SK-N-SH (cell line): ENCODE data around the gene NOP56. TPM values are rescaled to one million over a fixed set of nuclear protein-coding genes. Genes with fewer than 3 reads are reported as not detected.

Source experiments
- CTCF ChIA-PET: fragments of 300-600, 350-600 bp; formaldehyde crosslinking; extraction: SDS; loops from one replicate; lab custom pipeline; 2021; lab: Yijun Ruan, JAX
- POLR2A ChIA-PET: fragments of 350-600 bp; sonication (Branson Sonifier 250); formaldehyde crosslinking; extraction: SDS; loops from one replicate; lab custom pipeline; 2020; ENCODE audit warnings: antibody characterized with exemption, inconsistent platforms; lab: Yijun Ruan, JAX
- DNase-seq: peaks from one replicate; pipeline ENCODE4 v3.0.0; 2012
- H2AFZ ChIP-seq: fragments of 200-600 bp; sonication (generic); 2 replicates; pipeline ENCODE4 v1.8.1; 2016; ENCODE audit warnings: antibody characterized with exemption, mild to moderate bottlenecking, low read depth
- H3F3A ChIP-seq: fragments of 200-600 bp; sonication (generic); replicated peaks from 2 replicates; pipeline ENCODE3; 2016; ENCODE audit warnings: antibody characterized with exemption, mild to moderate bottlenecking; ENCODE audit not compliant: insufficient read depth
- H3K27ac ChIP-seq, 2 experiments: fragments of 200-500 bp in 1 of 2; fragments of 200-600 bp in 1 of 2; sonication (Bioruptor generic) in 1 of 2; sonication (generic), shearing (Covaris generic) in 1 of 2; 2 replicates each; pipeline versions ENCODE4 v1.5.1 to v1.6.1; 2014 to 2016; ENCODE audit warnings: low read depth in 2 of 2, inconsistent platforms in 1 of 2, low read length in 1 of 2, mild to moderate bottlenecking in 1 of 2, mixed read lengths in 1 of 2
- H3K27me3 ChIP-seq: fragments of 200-600 bp; sonication (generic), shearing (Covaris generic); 2 replicates; pipeline ENCODE4 v1.6.1; 2016; ENCODE audit warnings: mixed run types; ENCODE audit not compliant: insufficient read depth
- H3K36me3 ChIP-seq, 2 experiments: fragments of 200-500 bp in 1 of 2; fragments of 200-600 bp in 1 of 2; sonication (Bioruptor generic) in 1 of 2; sonication (generic) in 1 of 2; replicated peaks in 1 of 2; 2 replicates each; pipeline versions ENCODE3 to v1.5.1; 2014 to 2016; ENCODE audit warnings: low read length in 1 of 2, mild to moderate bottlenecking in 1 of 2; ENCODE audit not compliant: insufficient read depth in 2 of 2, control insufficient read depth in 1 of 2
- H3K4me1 ChIP-seq, 2 experiments: fragments of 200-500 bp in 1 of 2; fragments of 200-600 bp in 1 of 2; sonication (Bioruptor generic) in 1 of 2; sonication (generic), shearing (Covaris generic) in 1 of 2; 2 replicates each; pipeline versions ENCODE4 v1.5.1 to v1.6.1; 2014 to 2016; ENCODE audit warnings: low read depth in 1 of 2, low read length in 1 of 2, mixed run types in 1 of 2; ENCODE audit not compliant: insufficient read depth in 2 of 2, control insufficient read depth in 1 of 2
- H3K4me2 ChIP-seq: fragments of 200-600 bp; sonication (generic), shearing (Covaris generic); 2 replicates; pipeline ENCODE4 v1.6.1; 2017; ENCODE audit warnings: mixed run types
- H3K4me3 ChIP-seq, 2 experiments: fragments of 200-500 bp in 1 of 2; fragments of 200-600 bp in 1 of 2; sonication (Bioruptor generic) in 1 of 2; sonication (generic), shearing (Covaris generic) in 1 of 2; 2 replicates each; pipeline versions ENCODE4 v1.5.1 to v1.8.1; 2014 to 2016; ENCODE audit warnings: low read depth in 2 of 2, inconsistent platforms in 1 of 2, low read length in 1 of 2, mild to moderate bottlenecking in 1 of 2, mixed read lengths in 1 of 2, moderate library complexity in 1 of 2
- H3K79me2 ChIP-seq: fragments of 200-600 bp; sonication (generic); 2 replicates; pipeline ENCODE4 v1.8.1; 2017; ENCODE audit warnings: mild to moderate bottlenecking; ENCODE audit not compliant: insufficient read depth
- H3K9ac ChIP-seq: fragments of 200-600 bp; sonication (generic); 2 replicates; pipeline ENCODE4 v1.6.1; 2017; ENCODE audit warnings: mixed run types
- H3K9me2 ChIP-seq: fragments of 200-600 bp; sonication (generic); 2 replicates; pipeline ENCODE4 v1.6.1; 2017; ENCODE audit warnings: mixed run types
- H3K9me3 ChIP-seq: fragments of 200-600 bp; sonication (generic); 2 replicates; pipeline ENCODE4 v1.6.1; 2017; ENCODE audit warnings: mixed run types, mild to moderate bottlenecking, moderate library complexity
- H4K20me1 ChIP-seq: fragments of 200-600 bp; sonication (generic); 2 replicates; pipeline ENCODE4 v1.6.1; 2017; ENCODE audit warnings: mild to moderate bottlenecking, mixed run types; ENCODE audit not compliant: insufficient read depth
- CHD2 ChIP-seq: fragments of 150-350 bp; IDR thresholded peaks from 2 replicates; pipeline ENCODE4 v1.6.1; 2018; ENCODE audit warnings: low read length; ENCODE audit not compliant: partially characterized antibody
- FOSL2 ChIP-seq: IDR thresholded peaks from 2 replicates; pipeline ENCODE4 v1.4.0; 2012; ENCODE audit warnings: low read depth, mild to moderate bottlenecking, moderate library complexity, borderline replicate concordance
- FOXJ3 ChIP-seq: sonication (generic); formaldehyde crosslinking; IDR thresholded peaks from 2 replicates; pipeline ENCODE4 v1.5.1; 2020; ENCODE audit warnings: mild to moderate bottlenecking, missing genetic modification reagents
- GABPA ChIP-seq: IDR thresholded peaks from 2 replicates; pipeline ENCODE4 v1.4.0; 2012; ENCODE audit warnings: low read depth, mild to moderate bottlenecking
- GATA2 ChIP-seq: sonication (generic); formaldehyde crosslinking; IDR thresholded peaks from 2 replicates; pipeline ENCODE4 v1.5.0; 2020; ENCODE audit warnings: mild to moderate bottlenecking, missing genetic modification reagents
- JUND ChIP-seq: IDR thresholded peaks from 2 replicates; pipeline ENCODE4 v1.4.0; 2012
- MXI1 ChIP-seq: IDR thresholded peaks from 2 replicates; pipeline ENCODE4 v1.6.1; 2012; ENCODE audit warnings: mild to moderate bottlenecking, low read depth, low read length, improper control_type of control experiment
- NFIC ChIP-seq: IDR thresholded peaks from 2 replicates; pipeline ENCODE4 v1.4.0; 2012; ENCODE audit warnings: borderline replicate concordance
- NRF1 ChIP-seq: IDR thresholded peaks from 2 replicates; pipeline ENCODE4 v1.6.1; 2012; ENCODE audit warnings: low read depth, mild to moderate bottlenecking, low read length
- RCOR1 ChIP-seq: fragments of 150-350 bp; IDR thresholded peaks from 2 replicates; pipeline ENCODE4 v1.6.1; 2017; ENCODE audit warnings: antibody characterized with exemption, low read length
- RFX5 ChIP-seq: IDR thresholded peaks from 2 replicates; pipeline ENCODE4 v1.6.1; 2012; ENCODE audit warnings: mild to moderate bottlenecking, improper control_type of control experiment, low read length
- RXRA ChIP-seq: IDR thresholded peaks from 2 replicates; pipeline ENCODE4 v1.4.0; 2012; ENCODE audit warnings: low read depth, mild to moderate bottlenecking, borderline replicate concordance
- SIN3A ChIP-seq: IDR thresholded peaks from 2 replicates; pipeline ENCODE4 v1.6.1; 2012; ENCODE audit warnings: low read depth, mild to moderate bottlenecking, low read length, moderate library complexity, borderline replicate concordance
- SMC3 ChIP-seq: IDR thresholded peaks from 2 replicates; pipeline ENCODE4 v1.6.1; 2012; ENCODE audit warnings: low read depth, low read length, improper control_type of control experiment
- TAF1 ChIP-seq: IDR thresholded peaks from 2 replicates; pipeline ENCODE4 v1.6.1; 2012; ENCODE audit warnings: low read depth, mild to moderate bottlenecking, low read length, moderate library complexity, borderline replicate concordance
- TCF12 ChIP-seq: IDR thresholded peaks from 2 replicates; pipeline ENCODE4 v1.4.0; 2012
- YY1 ChIP-seq: IDR thresholded peaks from 2 replicates; pipeline ENCODE4 v1.4.0; 2012; ENCODE audit warnings: low read depth, mild to moderate bottlenecking
- WGBS: methylation state at CpG from one replicate; pipeline ENCODE4 v1.1.6; 2017; ENCODE audit warnings: low lambda C conversion rate; 5-methylcytosine and 5-hydroxymethylcytosine counted together
- polyA plus RNA-seq, 3 experiments: library from polyadenylated mRNA; depleted of rRNA; stranded (reverse); fragments of >200 nt; gene quantifications; 2 replicates each; pipeline ENCODE4 v1.2.3, GENCODE V29; 2012
- TF ChIP-seq, protein P1 (sequence below): IDR thresholded peaks from 2 replicates; pipeline ENCODE4 v1.6.1; 2012; ENCODE audit warnings: mild to moderate bottlenecking, low read depth, low read length, moderate library complexity
- TF ChIP-seq, protein P2 (sequence below): IDR thresholded peaks from 2 replicates; pipeline ENCODE4 v1.4.0; 2012; ENCODE audit warnings: low read depth, borderline replicate concordance
- TF ChIP-seq, protein P3 (sequence below): fragments of 150-350 bp; IDR thresholded peaks from 2 replicates; pipeline ENCODE4 v1.6.1; 2017; ENCODE audit warnings: antibody characterized with exemption, low read length, low read depth, borderline replicate concordance

NOP56 gene
- polyA plus RNA-seq, 1 of the 3 experiments (the other 2 are of a cell fraction), result 158 TPM

GRCh38 chr20:2617099-2617714 lies 35.2 kb upstream of the NOP56 start:
- TF ChIP-seq JUND (no peak), FOXJ3 (CRISPR knock-in tag) (no peak), GATA2 (CRISPR knock-in tag) (no peak), FOSL2 (no peak), TCF12 (no peak), RCOR1 (no peak), RXRA (no peak), GABPA (no peak), CHD2 (no peak), TAF1 (no peak), SMC3 (no peak), SIN3A (no peak), RFX5 (no peak), MXI1 (no peak), NRF1 (no peak), YY1 (no peak), NFIC (no peak)
- TF ChIP-seq, protein P1, sequence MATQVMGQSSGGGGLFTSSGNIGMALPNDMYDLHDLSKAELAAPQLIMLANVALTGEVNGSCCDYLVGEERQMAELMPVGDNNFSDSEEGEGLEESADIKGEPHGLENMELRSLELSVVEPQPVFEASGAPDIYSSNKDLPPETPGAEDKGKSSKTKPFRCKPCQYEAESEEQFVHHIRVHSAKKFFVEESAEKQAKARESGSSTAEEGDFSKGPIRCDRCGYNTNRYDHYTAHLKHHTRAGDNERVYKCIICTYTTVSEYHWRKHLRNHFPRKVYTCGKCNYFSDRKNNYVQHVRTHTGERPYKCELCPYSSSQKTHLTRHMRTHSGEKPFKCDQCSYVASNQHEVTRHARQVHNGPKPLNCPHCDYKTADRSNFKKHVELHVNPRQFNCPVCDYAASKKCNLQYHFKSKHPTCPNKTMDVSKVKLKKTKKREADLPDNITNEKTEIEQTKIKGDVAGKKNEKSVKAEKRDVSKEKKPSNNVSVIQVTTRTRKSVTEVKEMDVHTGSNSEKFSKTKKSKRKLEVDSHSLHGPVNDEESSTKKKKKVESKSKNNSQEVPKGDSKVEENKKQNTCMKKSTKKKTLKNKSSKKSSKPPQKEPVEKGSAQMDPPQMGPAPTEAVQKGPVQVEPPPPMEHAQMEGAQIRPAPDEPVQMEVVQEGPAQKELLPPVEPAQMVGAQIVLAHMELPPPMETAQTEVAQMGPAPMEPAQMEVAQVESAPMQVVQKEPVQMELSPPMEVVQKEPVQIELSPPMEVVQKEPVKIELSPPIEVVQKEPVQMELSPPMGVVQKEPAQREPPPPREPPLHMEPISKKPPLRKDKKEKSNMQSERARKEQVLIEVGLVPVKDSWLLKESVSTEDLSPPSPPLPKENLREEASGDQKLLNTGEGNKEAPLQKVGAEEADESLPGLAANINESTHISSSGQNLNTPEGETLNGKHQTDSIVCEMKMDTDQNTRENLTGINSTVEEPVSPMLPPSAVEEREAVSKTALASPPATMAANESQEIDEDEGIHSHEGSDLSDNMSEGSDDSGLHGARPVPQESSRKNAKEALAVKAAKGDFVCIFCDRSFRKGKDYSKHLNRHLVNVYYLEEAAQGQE, result no peak
- TF ChIP-seq, protein P2, sequence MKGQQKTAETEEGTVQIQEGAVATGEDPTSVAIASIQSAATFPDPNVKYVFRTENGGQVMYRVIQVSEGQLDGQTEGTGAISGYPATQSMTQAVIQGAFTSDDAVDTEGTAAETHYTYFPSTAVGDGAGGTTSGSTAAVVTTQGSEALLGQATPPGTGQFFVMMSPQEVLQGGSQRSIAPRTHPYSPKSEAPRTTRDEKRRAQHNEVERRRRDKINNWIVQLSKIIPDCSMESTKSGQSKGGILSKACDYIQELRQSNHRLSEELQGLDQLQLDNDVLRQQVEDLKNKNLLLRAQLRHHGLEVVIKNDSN, result no peak
- TF ChIP-seq, protein P3, sequence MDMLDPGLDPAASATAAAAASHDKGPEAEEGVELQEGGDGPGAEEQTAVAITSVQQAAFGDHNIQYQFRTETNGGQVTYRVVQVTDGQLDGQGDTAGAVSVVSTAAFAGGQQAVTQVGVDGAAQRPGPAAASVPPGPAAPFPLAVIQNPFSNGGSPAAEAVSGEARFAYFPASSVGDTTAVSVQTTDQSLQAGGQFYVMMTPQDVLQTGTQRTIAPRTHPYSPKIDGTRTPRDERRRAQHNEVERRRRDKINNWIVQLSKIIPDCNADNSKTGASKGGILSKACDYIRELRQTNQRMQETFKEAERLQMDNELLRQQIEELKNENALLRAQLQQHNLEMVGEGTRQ, result no peak
- TF ChIP-seq, all 33 proteins: peak for 0
- Histone ChIP-seq H3K4me3 (no peak overlapping the region), H4K20me1 (no peaks in the 10 kb centered on the region), H3K27me3 (no peaks in the 10 kb centered on the region; the same call in 1 of the 2 replicates), H3K9me3 (no peaks in the 10 kb centered on the region; the same call in 1 of the 2 replicates), H3K36me3 (no peaks in the 10 kb centered on the region), H3K9me2 (no peaks in the 10 kb centered on the region), H3K4me2 (no peak overlapping the region), H3K4me1 (no peaks in the 10 kb centered on the region), H3K9ac (no peak overlapping the region), H2AFZ (no peak overlapping the region), H3K79me2 (no peaks in the 10 kb centered on the region), H3F3A (no peaks in the 10 kb centered on the region), H3K27ac (no peak overlapping the region)
- 62% methylated on average over 16 of the region's 16 CpGs for WGBS
- POLR2A ChIA-PET, result no interaction called here
- DNase-seq, result no peak
- CTCF ChIA-PET, result no interaction called here
